Muscle layer of colon (tissue), 2 donors: ENCODE data around the gene AK1.
"Not testable (repeated sequence)": the region's sequence is repeated elsewhere in the genome, so short reads cannot be mapped to it uniquely, and the experiment has no call there.

ENCODE experiments used
- H3K27ac ChIP-seq: one replicate; pipeline ENCODE4 v1.7.0; 2013; ENCODE audit warnings: low read depth, mild to moderate bottlenecking, low read length, moderate library complexity
- H3K27me3 ChIP-seq, 2 donors: one replicate each; pipeline ENCODE4 v1.7.0; 2013; ENCODE audit warnings: low read length in 2 of 2, mild to moderate bottlenecking in 2 of 2; ENCODE audit not compliant: insufficient read depth in 2 of 2, control insufficient read depth in 1 of 2
- H3K36me3 ChIP-seq: one replicate; pipeline ENCODE4 v1.7.0; 2013; ENCODE audit warnings: mild to moderate bottlenecking, low read length; ENCODE audit not compliant: insufficient read depth
- H3K4me1 ChIP-seq: one replicate; pipeline ENCODE4 v1.7.0; 2013; ENCODE audit warnings: mild to moderate bottlenecking, low read length; ENCODE audit not compliant: insufficient read depth
- H3K4me3 ChIP-seq, 2 donors: one replicate each; pipeline ENCODE4 v1.7.0; 2013; ENCODE audit warnings: low read length in 2 of 2, low read depth in 1 of 2, mild to moderate bottlenecking in 1 of 2, moderate library complexity in 1 of 2
- H3K9ac ChIP-seq: one replicate; pipeline ENCODE4 v1.7.0; 2013; ENCODE audit warnings: low read length
- H3K9me3 ChIP-seq: one replicate; pipeline ENCODE4 v1.7.0; 2013; ENCODE audit warnings: mild to moderate bottlenecking, low read length
- donor health status: abdominal sarcoma.
- donor health status: Adenocarcinoma of cecum.

The AK1 gene

GRCh38 chr9:127871531-127871930 lies 5.9 kb downstream of the AK1 start:
- Histone ChIP-seq H3K36me3 (peaks cover 25% of the 10 kb centered on the region), H3K4me1 (peaks cover 34% of the 10 kb centered on the region), H3K4me3 (no peak overlapping the region), H3K27ac (no peak overlapping the region), H3K9me3 (no peaks in the 10 kb centered on the region), H3K9ac (no peak overlapping the region), H3K27me3 (no peaks in the 10 kb centered on the region)

GRCh38 chr9:127870887-127871286 lies 6.6 kb downstream of the AK1 start:
- H3K36me3 ChIP-seq, result peaks cover 25% of the 10 kb centered on the region
- H3K27ac ChIP-seq, result no peak overlapping the region
- H3K27me3 ChIP-seq, result no peaks in the 10 kb centered on the region
- no peak overlapping the region for H3K4me3 ChIP-seq
- H3K4me1 ChIP-seq, result peaks cover 28% of the 10 kb centered on the region
- H3K9me3 ChIP-seq, result no peaks in the 10 kb centered on the region
- H3K9ac ChIP-seq, result no peak overlapping the region

DNA sequence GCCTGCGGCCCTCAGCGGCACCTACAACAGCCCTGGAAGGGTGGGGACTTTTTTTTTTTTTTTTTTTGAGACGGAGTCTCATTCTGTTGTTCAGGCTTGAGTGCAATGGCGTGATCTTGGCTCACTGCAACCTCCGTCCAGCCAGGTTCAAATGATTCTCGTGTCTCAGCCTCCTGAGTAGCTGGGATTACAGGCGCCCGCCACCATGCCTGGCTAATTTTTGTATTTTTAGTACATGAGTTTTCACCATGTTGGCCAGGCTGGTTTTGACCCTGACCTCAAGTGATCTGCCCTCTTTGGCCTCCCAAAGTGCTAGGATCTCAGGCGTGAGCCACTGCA lies 7.4 kb downstream of the AK1 start:
- not testable (repeated sequence) for H3K27ac ChIP-seq, H3K4me3 ChIP-seq, H3K27me3 ChIP-seq, H3K9ac ChIP-seq, H3K9me3 ChIP-seq
- Histone ChIP-seq H3K36me3 (peaks cover 25% of the 10 kb centered on the region), H3K4me1 (peaks cover 20% of the 10 kb centered on the region)

- Histone ChIP-seq H3K4me1 (peaks cover 14% of the 10 kb centered on the region), H3K9ac (no peak overlapping the region), H3K9me3 (no peaks in the 10 kb centered on the region), H3K36me3 (peaks cover 25% of the 10 kb centered on the region), H3K4me3 (no peak overlapping the region), H3K27ac (no peak overlapping the region), H3K27me3 (no peaks in the 10 kb centered on the region)
Observed at GRCh38 chr9:127869310-127870152, 7.9 kb downstream of the AK1 start.

DNA sequence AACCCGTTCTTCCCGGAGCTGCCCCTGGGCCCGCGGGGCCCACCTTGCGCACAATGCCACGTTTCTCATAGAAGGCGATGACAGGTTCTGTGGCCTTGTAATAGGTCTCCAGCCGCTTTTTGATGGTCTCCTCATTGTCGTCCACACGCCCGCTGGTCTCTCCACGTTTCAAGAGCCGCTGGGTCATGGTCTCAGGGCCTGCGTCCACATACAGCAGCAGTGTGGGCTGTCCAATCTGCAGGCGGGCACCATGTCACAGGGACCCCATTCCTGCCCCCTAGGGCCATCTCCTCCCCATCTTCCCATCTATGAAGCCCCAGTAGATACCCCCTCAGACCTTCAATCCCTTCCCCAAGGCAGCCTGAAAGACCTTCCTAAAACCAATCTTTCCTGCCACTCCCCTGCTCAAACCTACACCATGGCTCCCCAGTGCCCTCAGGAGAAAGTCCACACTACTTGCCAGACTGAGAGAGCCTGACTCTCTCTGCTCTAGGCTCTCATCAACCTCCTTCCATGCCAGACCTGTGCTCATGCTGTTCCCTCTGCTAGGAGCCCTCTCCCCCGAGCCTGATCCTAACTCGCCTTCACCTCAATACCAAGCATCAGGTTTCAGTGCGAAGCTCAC lies 9.1 kb downstream of the AK1 start:
- H3K27me3 ChIP-seq, result no peaks in the 10 kb centered on the region
- H3K9ac ChIP-seq, result no peak overlapping the region
- peaks cover 3% of the 10 kb centered on the region for H3K4me1 ChIP-seq
- H3K27ac ChIP-seq, result no peak overlapping the region
- H3K4me3 ChIP-seq, result no peak overlapping the region
- peaks cover 25% of the 10 kb centered on the region for H3K36me3 ChIP-seq
- no peaks in the 10 kb centered on the region for H3K9me3 ChIP-seq

- no peak overlapping the region for H3K9ac ChIP-seq
- no peak overlapping the region for H3K4me3 ChIP-seq
- no peaks in the 10 kb centered on the region for H3K4me1 ChIP-seq
- peaks cover 25% of the 10 kb centered on the region for H3K36me3 ChIP-seq
- H3K27me3 ChIP-seq, result no peaks in the 10 kb centered on the region
- H3K9me3 ChIP-seq, result no peaks in the 10 kb centered on the region
- H3K27ac ChIP-seq, result no peak overlapping the region
Observed at GRCh38 chr9:127867356-127868277, 9.9 kb downstream of the AK1 start.

DNA sequence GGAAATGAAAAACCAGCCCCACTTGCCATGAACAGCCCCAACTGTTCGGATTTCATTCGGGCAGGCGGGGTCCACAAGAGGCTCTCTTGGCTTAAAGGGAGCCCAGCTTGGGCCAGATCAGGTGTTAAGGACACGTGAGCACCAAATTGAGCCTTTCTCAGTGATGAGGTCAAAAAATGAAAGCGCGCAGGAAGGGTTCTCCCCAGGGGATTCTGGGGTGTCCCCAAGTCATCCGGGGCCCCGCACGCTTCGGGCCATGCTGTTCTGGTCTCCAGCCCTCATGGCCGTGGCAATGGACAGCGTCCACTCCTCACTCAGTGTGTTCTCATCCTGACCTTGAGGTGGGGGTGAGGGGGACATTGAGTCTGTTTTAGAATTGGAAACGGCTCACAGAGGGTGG lies 10.9 kb downstream of the AK1 start:
- Histone ChIP-seq H3K9ac (no peak overlapping the region), H3K27me3 (no peaks in the 10 kb centered on the region), H3K36me3 (peaks cover 16% of the 10 kb centered on the region), H3K27ac (no peak overlapping the region), H3K4me3 (no peak overlapping the region), H3K4me1 (peaks cover 5% of the 10 kb centered on the region), H3K9me3 (no peaks in the 10 kb centered on the region)

GRCh38 chr9:127865645-127866464 lies 11.6 kb downstream of the AK1 start:
- H3K4me1 ChIP-seq, result peaks cover 10% of the 10 kb centered on the region
- no peaks in the 10 kb centered on the region for H3K9me3 ChIP-seq
- H3K4me3 ChIP-seq, result no peak overlapping the region
- H3K27ac ChIP-seq, result no peak overlapping the region
- H3K27me3 ChIP-seq, result no peaks in the 10 kb centered on the region
- H3K36me3 ChIP-seq, result peaks cover 12% of the 10 kb centered on the region
- no peak overlapping the region for H3K9ac ChIP-seq

- Histone ChIP-seq H3K27ac (no peak overlapping the region), H3K4me1 (peaks cover 10% of the 10 kb centered on the region), H3K36me3 (peaks cover 9% of the 10 kb centered on the region), H3K4me3 (no peak overlapping the region), H3K9me3 (no peaks in the 10 kb centered on the region), H3K27me3 (no peaks in the 10 kb centered on the region), H3K9ac (no peak overlapping the region)
Observed at GRCh38 chr9:127863191-127863621, 14.3 kb downstream of the AK1 start.

DNA sequence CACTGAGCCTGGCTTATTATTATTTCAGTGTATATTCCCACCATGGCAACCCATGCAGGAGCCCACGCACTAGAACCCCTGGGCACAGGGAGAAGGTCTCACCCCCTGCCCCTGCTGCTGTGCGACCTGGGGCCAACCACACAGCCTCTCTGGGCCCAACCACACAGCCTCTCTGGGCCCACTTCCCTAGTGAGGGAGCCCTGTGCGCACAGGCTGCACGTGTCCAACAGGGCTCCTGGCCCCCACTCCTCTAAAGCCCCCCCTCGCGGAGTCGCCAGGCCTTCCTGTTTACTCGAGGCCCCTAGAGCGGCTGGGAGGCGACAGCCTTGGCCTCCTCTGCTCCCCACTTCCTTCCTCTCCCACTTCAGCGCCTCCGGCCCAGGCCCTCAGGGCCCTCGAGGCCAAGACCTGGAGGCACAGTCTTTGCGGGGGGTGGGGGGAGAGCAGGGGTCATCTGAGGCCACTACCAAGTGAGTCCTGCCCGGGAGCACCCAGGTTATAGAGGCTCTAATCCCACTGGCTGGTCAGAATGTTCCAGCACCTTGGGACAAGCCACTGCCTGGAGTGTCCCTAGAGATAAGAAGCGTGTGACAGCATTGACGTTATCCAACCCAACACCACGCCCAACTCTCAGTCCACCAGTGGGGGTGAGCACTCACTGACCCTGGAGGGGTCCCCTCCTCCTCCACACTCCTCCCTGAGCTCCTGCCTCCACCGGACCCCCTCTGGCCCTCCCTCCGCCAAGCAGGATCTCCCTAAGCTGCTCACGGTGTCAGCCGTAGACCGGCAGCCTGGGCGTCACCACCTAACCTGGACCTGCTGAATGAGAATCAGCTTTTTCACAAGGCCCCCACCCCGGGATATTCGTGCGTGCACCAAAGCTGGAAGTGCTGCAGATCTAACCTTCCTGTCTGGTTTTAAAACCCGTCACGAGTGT lies 15.1 kb downstream of the AK1 start:
- H3K9me3 ChIP-seq, result no peaks in the 10 kb centered on the region
- H3K9ac ChIP-seq, result no peak overlapping the region
- H3K27ac ChIP-seq, result no peak overlapping the region
- H3K4me3 ChIP-seq, result no peak overlapping the region
- H3K4me1 ChIP-seq, result peaks cover 10% of the 10 kb centered on the region
- H3K36me3 ChIP-seq, result peaks cover under 1% of the 10 kb centered on the region
- no peaks in the 10 kb centered on the region for H3K27me3 ChIP-seq
